K562 (cell line): Measurements from ENCODE around the gene MYO6. TPM values are rescaled to one million over a fixed set of nuclear protein-coding genes. Genes with fewer than 3 reads are reported as not detected.

Experiments
- ATAC-seq: fragments of 200-7000 bp; cut with Tn5 transposase; 3 replicates; pipeline ENCODE4 v1.9.1; 2020; ENCODE audit warnings: moderate library complexity
- BruUV-seq: library from RNA; stranded (reverse); fragments of 400-500 nt; replicated peaks from 2 replicates; lab custom pipeline; 2021; lab: Mats Ljungman, UMichigan
- CTCF ChIA-PET: fragments of 300-600 bp; formaldehyde crosslinking; extraction: SDS; loops from one replicate; lab custom pipeline; 2021; ENCODE audit warnings: low intra/inter-chr PET ratio; lab: Yijun Ruan, JAX
- POLR2A ChIA-PET: fragments of 300-600, 350-650 bp; sonication (Branson Sonifier 250); formaldehyde crosslinking; extraction: SDS; loops from one replicate; lab custom pipeline; 2021; ENCODE audit warnings: antibody characterized with exemption, inconsistent platforms; lab: Yijun Ruan, JAX
- DNase-seq, 4 experiments: peaks; one replicate each; pipeline versions ENCODE4 v3.0.0 to v3.0.0-alpha.2; 2011 to 2018; ENCODE audit warnings: low spot score in 3 of 4, mixed read lengths in 3 of 4; ENCODE audit errors: extremely low read depth in 1 of 4
- FAIRE-seq: peaks from 2 replicates; lab custom pipeline; 2011; peaks lifted over from hg19 to GRCh38; lab: Jason Lieb, UNC
- H2AFZ ChIP-seq: 2 replicates; pipeline ENCODE4 v1.6.0; 2011; ENCODE audit warnings: low read depth, low read length, control low read depth, inconsistent platforms
- H3K27ac ChIP-seq: fragments of 200-600 bp; 3 replicates; pipeline ENCODE4 v1.8.0; 2011; ENCODE audit warnings: low read depth, mild to moderate bottlenecking, control low read depth, inconsistent platforms, low read length, moderate library complexity, mixed read lengths; ENCODE audit errors: extremely low read depth
- H3K27me3 ChIP-seq, 2 experiments: fragments of 300-600 bp in 1 of 2; 2 replicates in 1 of 2; 3 replicates in 1 of 2; pipeline versions ENCODE4 v1.6.0 to v1.8.0; 2011; ENCODE audit warnings: inconsistent platforms in 2 of 2, low read length in 2 of 2, mild to moderate bottlenecking in 1 of 2, mixed read lengths in 1 of 2, moderate library complexity in 1 of 2; ENCODE audit not compliant: control insufficient read depth in 2 of 2, insufficient read depth in 2 of 2
- H3K36me3 ChIP-seq: fragments of 300-600 bp; 3 replicates; pipeline ENCODE4 v1.8.0; 2011; ENCODE audit warnings: mild to moderate bottlenecking, low read length, inconsistent platforms; ENCODE audit not compliant: control insufficient read depth, insufficient read depth
- H3K4me1 ChIP-seq, 2 experiments: fragments of 200-600 bp in 1 of 2; replicated peaks in 1 of 2; 2 replicates in 1 of 2; 3 replicates in 1 of 2; pipeline versions ENCODE4 v1.5.1 to v1.8.0; 2011; ENCODE audit warnings: inconsistent platforms in 2 of 2, low read length in 2 of 2, mild to moderate bottlenecking in 1 of 2, mixed read lengths in 1 of 2, moderate library complexity in 1 of 2; ENCODE audit not compliant: control insufficient read depth in 2 of 2, insufficient read depth in 2 of 2
- H3K4me2 ChIP-seq: 2 replicates; pipeline ENCODE4 v1.6.1; 2011; ENCODE audit warnings: low read length, control low read depth, inconsistent platforms, mixed read lengths; ENCODE audit not compliant: insufficient read depth
- H3K4me3 ChIP-seq: fragments of 200-600 bp; sonication (generic), shearing (Covaris generic); 2 replicates; pipeline ENCODE4 v1.5.1; 2016; ENCODE audit warnings: control low read depth, inconsistent platforms
- H3K79me2 ChIP-seq: fragments of 200-600 bp; 3 replicates; pipeline ENCODE4 v1.8.0; 2011; ENCODE audit warnings: low read length, inconsistent platforms; ENCODE audit not compliant: control insufficient read depth, insufficient read depth
- H3K9ac ChIP-seq, 2 experiments: 2 replicates each; pipeline versions ENCODE4 v1.6.0 to v1.6.1; 2011; ENCODE audit warnings: low read depth in 2 of 2, low read length in 2 of 2, control low read depth in 1 of 2, inconsistent platforms in 1 of 2, mild to moderate bottlenecking in 1 of 2, mixed read lengths in 1 of 2; ENCODE audit not compliant: insufficient read depth in 1 of 2
- H3K9me1 ChIP-seq: one replicate; pipeline ENCODE4 v1.6.0; 2011; ENCODE audit warnings: inconsistent platforms, mild to moderate bottlenecking, low read length, moderate library complexity; ENCODE audit not compliant: control insufficient read depth, insufficient read depth
- H3K9me3 ChIP-seq: replicated peaks from 2 replicates; pipeline ENCODE4 v1.5.1; 2011; ENCODE audit warnings: low read depth, low read length, inconsistent platforms; ENCODE audit not compliant: control insufficient read depth, insufficient read depth
- H4K20me1 ChIP-seq: replicated peaks from 2 replicates; pipeline ENCODE4 v1.6.1; 2011; ENCODE audit warnings: low read length, inconsistent platforms, mixed read lengths; ENCODE audit not compliant: control insufficient read depth, insufficient read depth
- MED1 ChIP-seq: sonication (generic); formaldehyde crosslinking; IDR thresholded peaks from 2 replicates; pipeline ENCODE4 v1.8.1; 2023; ENCODE audit warnings: missing genetic modification reagents, borderline replicate concordance
- NCOA4 ChIP-seq: fragments of 450-650 bp; IDR thresholded peaks from 2 replicates; pipeline ENCODE4 v1.6.1; 2018; ENCODE audit warnings: mild to moderate bottlenecking; ENCODE audit not compliant: partially characterized antibody
- NELFE ChIP-seq: IDR thresholded peaks from 2 replicates; pipeline ENCODE4 v1.6.1; 2011; ENCODE audit warnings: mild to moderate bottlenecking; ENCODE audit not compliant: insufficient read depth, insufficient read length
- RAD21 ChIP-seq, 2 experiments: fragments of 250-450 bp in 1 of 2; fragments of 450-650 bp in 1 of 2; sonication (Bioruptor Pico) in 1 of 2; formaldehyde crosslinking in 1 of 2; IDR thresholded peaks in 1 of 2; conservative IDR thresholded peaks in 1 of 2; 2 replicates each; pipeline versions ENCODE4 v1.4.0 to v1.8.0; 2020 to 2022; ENCODE audit warnings: mild to moderate bottlenecking in 2 of 2, moderate library complexity in 1 of 2
- SMC3 ChIP-seq: conservative IDR thresholded peaks from 2 replicates; pipeline ENCODE4 v1.6.1; 2011; ENCODE audit warnings: low read depth, low read length, improper control_type of control experiment; ENCODE audit not compliant: insufficient read depth
- ZNF507 ChIP-seq: conservative IDR thresholded peaks from 2 replicates; pipeline ENCODE4 v1.6.1; 2017; ENCODE audit warnings: missing genetic modification characterization, missing compliant biosample characterization
- in situ Hi-C: fragments of 300-500 bp; cut with MboI; formaldehyde crosslinking; loops from 4 replicates; pipeline ENCODE4 v1.15.0; 2018; ENCODE audit warnings: inconsistent platforms, mixed read lengths
- intact Hi-C: fragments of 100-400 bp; cut with micrococcal nuclease; formaldehyde crosslinking; loops from 2 replicates; pipeline ENCODE4 v1.14.2; 2022
- polyA plus RNA-seq, 8 experiments: library from polyadenylated mRNA; depleted of rRNA in 4 of 8; stranded (reverse) in 5 of 8; unstranded in 3 of 8; fragments of >200 nt; fragmentation: Nextera tagmentation in 2 of 8; fragmentation: Illumina TruSeq in 1 of 8; extraction: Ambion mirVana in 2 of 8; extraction: Trizol in 1 of 8; gene quantifications; 2 replicates each; pipeline versions ENCODE4 v1.2.1 to v1.2.3, GENCODE V29; 2011 to 2014; ENCODE audit warnings: inconsistent platforms in 1 of 8, missing spikeins in 1 of 8
- total RNA-seq, 7 experiments: library from RNA; depleted of rRNA in 6 of 7; stranded (reverse); fragments of >200 nt in 6 of 7; fragmentation: Illumina TruSeq in 2 of 7; extraction: Trizol in 2 of 7; gene quantifications; 2 replicates each; pipeline versions ENCODE4 v1.2.1 to v1.2.3, GENCODE V29; 2011 to 2021; ENCODE audit warnings: low replicate concordance in 1 of 7
- TF ChIP-seq, protein P1 (sequence below): fragments of 450-650 bp; IDR thresholded peaks from 2 replicates; pipeline ENCODE4 v1.6.1; 2017; ENCODE audit warnings: antibody characterized with exemption, mild to moderate bottlenecking
- TF ChIP-seq, protein P2 (sequence below): fragments of 200-800 bp; sonication (Bioruptor generic); IDR thresholded peaks from 2 replicates; pipeline ENCODE4 v1.6.1; 2017; ENCODE audit warnings: missing genetic modification characterization, missing compliant biosample characterization
- TF ChIP-seq, protein P3 (sequence below): fragments of 250-450 bp; sonication (Bioruptor Pico); IDR thresholded peaks from 2 replicates; pipeline ENCODE4 v1.4.0; 2020; ENCODE audit warnings: borderline replicate concordance
- TF ChIP-seq, protein P4 (sequence below): fragments of 450-650 bp; IDR thresholded peaks from one replicate; pipeline ENCODE4 v1.6.1; 2018; ENCODE audit warnings: mild to moderate bottlenecking, moderate library complexity; ENCODE audit not compliant: partially characterized antibody
- TF ChIP-seq, protein P5 (sequence below): fragments of 150-350 bp; conservative IDR thresholded peaks from 2 replicates; pipeline ENCODE4 v1.6.1; 2014; ENCODE audit warnings: low read length

The MYO6 gene
- total and polyA plus RNA-seq, 9 of the 15 experiments (the other 6 are each of a cell fraction or from before 2014, with no cell fraction given): 1.3 to 5.5 (median 2.7) TPM

DNA sequence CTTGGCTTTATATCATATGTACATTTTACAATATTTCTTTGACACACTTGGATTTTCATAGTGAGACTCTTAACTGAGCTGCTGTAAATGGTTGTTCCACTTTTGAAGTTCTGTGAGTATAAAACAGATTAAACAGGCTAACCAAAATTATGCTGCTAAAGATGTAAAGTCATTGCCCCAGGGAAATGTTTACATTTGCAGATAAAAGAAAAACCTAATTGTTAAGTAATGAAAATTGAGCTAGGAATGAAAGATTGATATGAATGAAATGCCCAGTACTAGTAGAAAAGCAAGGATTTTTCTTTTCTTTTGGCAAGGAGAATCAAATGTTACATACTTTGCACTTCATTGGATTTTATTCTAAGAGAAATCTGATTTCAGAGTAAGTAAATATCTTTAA lies 164.0 kb downstream of the MYO6 start:
- no peaks in the 10 kb centered on the region for H3K79me2 ChIP-seq
- in situ Hi-C loops: no loop called here
- H3K4me3 ChIP-seq: no peak overlapping the region
- H4K20me1 ChIP-seq: no peaks in the 10 kb centered on the region
- no peaks in the 10 kb centered on the region for H3K36me3 ChIP-seq
- ATAC-seq (no peak), FAIRE-seq (no peak), DNase-seq (no peak)
- ChIA-PET CTCF (no interaction called here), POLR2A (no interaction called here)
- H3K27me3 ChIP-seq: no peaks in the 10 kb centered on the region
- H3K9me3 ChIP-seq: no peaks in the 10 kb centered on the region
- no peak overlapping the region for H2AFZ ChIP-seq
- no TSS peak for BruUV-seq
- H3K4me1 ChIP-seq: no peaks in the 10 kb centered on the region
- H3K9me1 ChIP-seq: no peaks in the 10 kb centered on the region
- H3K4me2 ChIP-seq: no peak overlapping the region
- intact Hi-C loops: no loop called here
- H3K9ac ChIP-seq: no peak overlapping the region
- H3K27ac ChIP-seq: no peak overlapping the region
- TF ChIP-seq MED1 (CRISPR knock-in tag) (no peak), RAD21 (CRISPR knock-in tag; conservative IDR thresholded peaks at IDR 0.05 in 1 of 2, IDR thresholded peaks at IDR 0.05 in 1 of 2) (no peak), NELFE (no peak), ZNF507 (tag) (no peak), NCOA4 (no peak), SMC3 (no peak)
- TF ChIP-seq, protein P1, sequence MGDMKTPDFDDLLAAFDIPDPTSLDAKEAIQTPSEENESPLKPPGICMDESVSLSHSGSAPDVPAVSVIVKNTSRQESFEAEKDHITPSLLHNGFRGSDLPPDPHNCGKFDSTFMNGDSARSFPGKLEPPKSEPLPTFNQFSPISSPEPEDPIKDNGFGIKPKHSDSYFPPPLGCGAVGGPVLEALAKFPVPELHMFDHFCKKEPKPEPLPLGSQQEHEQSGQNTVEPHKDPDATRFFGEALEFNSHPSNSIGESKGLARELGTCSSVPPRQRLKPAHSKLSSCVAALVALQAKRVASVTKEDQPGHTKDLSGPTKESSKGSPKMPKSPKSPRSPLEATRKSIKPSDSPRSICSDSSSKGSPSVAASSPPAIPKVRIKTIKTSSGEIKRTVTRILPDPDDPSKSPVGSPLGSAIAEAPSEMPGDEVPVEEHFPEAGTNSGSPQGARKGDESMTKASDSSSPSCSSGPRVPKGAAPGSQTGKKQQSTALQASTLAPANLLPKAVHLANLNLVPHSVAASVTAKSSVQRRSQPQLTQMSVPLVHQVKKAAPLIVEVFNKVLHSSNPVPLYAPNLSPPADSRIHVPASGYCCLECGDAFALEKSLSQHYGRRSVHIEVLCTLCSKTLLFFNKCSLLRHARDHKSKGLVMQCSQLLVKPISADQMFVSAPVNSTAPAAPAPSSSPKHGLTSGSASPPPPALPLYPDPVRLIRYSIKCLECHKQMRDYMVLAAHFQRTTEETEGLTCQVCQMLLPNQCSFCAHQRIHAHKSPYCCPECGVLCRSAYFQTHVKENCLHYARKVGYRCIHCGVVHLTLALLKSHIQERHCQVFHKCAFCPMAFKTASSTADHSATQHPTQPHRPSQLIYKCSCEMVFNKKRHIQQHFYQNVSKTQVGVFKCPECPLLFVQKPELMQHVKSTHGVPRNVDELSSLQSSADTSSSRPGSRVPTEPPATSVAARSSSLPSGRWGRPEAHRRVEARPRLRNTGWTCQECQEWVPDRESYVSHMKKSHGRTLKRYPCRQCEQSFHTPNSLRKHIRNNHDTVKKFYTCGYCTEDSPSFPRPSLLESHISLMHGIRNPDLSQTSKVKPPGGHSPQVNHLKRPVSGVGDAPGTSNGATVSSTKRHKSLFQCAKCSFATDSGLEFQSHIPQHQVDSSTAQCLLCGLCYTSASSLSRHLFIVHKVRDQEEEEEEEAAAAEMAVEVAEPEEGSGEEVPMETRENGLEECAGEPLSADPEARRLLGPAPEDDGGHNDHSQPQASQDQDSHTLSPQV: no peak
- TF ChIP-seq, protein P2, sequence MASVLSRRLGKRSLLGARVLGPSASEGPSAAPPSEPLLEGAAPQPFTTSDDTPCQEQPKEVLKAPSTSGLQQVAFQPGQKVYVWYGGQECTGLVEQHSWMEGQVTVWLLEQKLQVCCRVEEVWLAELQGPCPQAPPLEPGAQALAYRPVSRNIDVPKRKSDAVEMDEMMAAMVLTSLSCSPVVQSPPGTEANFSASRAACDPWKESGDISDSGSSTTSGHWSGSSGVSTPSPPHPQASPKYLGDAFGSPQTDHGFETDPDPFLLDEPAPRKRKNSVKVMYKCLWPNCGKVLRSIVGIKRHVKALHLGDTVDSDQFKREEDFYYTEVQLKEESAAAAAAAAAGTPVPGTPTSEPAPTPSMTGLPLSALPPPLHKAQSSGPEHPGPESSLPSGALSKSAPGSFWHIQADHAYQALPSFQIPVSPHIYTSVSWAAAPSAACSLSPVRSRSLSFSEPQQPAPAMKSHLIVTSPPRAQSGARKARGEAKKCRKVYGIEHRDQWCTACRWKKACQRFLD: no peak
- TF ChIP-seq, protein P3, sequence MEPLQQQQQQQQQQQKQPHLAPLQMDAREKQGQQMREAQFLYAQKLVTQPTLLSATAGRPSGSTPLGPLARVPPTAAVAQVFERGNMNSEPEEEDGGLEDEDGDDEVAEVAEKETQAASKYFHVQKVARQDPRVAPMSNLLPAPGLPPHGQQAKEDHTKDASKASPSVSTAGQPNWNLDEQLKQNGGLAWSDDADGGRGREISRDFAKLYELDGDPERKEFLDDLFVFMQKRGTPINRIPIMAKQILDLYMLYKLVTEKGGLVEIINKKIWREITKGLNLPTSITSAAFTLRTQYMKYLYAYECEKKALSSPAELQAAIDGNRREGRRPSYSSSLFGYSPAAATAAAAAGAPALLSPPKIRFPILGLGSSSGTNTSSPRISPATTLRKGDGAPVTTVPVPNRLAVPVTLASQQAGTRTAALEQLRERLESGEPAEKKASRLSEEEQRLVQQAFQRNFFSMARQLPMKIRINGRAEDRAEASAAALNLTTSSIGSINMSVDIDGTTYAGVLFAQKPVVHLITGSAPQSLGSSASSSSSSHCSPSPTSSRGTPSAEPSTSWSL (CRISPR knock-in tag): no peak
- TF ChIP-seq, protein P4, sequence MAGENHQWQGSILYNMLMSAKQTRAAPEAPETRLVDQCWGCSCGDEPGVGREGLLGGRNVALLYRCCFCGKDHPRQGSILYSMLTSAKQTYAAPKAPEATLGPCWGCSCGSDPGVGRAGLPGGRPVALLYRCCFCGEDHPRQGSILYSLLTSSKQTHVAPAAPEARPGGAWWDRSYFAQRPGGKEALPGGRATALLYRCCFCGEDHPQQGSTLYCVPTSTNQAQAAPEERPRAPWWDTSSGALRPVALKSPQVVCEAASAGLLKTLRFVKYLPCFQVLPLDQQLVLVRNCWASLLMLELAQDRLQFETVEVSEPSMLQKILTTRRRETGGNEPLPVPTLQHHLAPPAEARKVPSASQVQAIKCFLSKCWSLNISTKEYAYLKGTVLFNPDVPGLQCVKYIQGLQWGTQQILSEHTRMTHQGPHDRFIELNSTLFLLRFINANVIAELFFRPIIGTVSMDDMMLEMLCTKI: no peak
- TF ChIP-seq, protein P5, sequence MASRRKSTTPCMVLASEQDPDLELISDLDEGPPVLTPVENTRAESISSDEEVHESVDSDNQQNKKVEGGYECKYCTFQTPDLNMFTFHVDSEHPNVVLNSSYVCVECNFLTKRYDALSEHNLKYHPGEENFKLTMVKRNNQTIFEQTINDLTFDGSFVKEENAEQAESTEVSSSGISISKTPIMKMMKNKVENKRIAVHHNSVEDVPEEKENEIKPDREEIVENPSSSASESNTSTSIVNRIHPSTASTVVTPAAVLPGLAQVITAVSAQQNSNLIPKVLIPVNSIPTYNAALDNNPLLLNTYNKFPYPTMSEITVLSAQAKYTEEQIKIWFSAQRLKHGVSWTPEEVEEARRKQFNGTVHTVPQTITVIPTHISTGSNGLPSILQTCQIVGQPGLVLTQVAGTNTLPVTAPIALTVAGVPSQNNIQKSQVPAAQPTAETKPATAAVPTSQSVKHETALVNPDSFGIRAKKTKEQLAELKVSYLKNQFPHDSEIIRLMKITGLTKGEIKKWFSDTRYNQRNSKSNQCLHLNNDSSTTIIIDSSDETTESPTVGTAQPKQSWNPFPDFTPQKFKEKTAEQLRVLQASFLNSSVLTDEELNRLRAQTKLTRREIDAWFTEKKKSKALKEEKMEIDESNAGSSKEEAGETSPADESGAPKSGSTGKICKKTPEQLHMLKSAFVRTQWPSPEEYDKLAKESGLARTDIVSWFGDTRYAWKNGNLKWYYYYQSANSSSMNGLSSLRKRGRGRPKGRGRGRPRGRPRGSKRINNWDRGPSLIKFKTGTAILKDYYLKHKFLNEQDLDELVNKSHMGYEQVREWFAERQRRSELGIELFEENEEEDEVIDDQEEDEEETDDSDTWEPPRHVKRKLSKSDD: no peak
